DLD1 (cell line): ENCODE measurements around the gene VARS1.
"Not testable (repeated sequence)": the region's sequence is repeated elsewhere in the genome, so short reads cannot be mapped to it uniquely, and the experiment has no call there.

ENCODE experiments used
- in situ Hi-C: cut with HindIII; loops from 2 replicates; pipeline ENCODE4 v1.10.0; 2017; ENCODE audit warnings: low sequenced_read_pairs

The VARS1 gene

DNA sequence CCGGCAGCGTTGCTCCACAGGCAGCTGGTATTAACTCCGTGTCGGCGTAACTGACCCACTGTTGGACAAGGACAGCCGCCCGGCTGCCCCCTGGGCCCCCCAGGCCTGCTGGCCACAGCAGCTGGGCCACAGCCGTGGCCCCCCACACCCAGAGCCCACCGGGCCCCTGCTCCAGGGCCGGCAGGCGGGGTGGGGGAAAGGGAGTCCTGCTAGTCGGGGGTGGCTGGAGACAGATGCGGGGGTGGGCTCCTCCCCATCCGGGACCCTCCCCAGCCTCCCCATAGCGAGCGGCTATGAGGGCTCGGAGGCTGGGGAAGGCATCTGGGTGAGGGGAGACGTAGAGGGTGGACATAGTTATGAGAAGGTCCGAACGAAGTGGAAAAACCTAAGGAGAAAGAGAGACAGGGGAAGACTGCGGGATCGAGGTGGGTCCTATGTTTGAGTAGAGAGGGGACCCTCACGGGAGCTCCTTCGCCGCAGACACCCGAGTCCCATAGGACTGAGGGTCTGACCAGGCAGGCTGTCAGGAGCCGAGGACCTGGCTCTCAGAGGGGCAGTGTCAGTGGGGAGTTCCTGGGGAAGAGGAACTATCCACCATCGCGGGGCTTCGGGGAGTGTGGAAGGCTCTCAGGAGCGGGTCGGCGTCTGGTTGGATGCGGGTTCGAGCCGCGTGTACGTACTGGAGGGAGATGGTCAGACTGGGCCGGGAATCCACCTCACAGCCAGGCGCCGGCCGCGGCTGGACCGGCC lies 511 bp downstream of the VARS1 start:
- in situ Hi-C loops, result no loop called here

GRCh38 chr6:31794294-31794865 lies 1.2 kb downstream of the VARS1 start:
- in situ Hi-C loops, result no loop called here

- in situ Hi-C loops, result not testable (repeated sequence)
Observed at GRCh38 chr6:31793927-31794245, 1.7 kb downstream of the VARS1 start.

DNA sequence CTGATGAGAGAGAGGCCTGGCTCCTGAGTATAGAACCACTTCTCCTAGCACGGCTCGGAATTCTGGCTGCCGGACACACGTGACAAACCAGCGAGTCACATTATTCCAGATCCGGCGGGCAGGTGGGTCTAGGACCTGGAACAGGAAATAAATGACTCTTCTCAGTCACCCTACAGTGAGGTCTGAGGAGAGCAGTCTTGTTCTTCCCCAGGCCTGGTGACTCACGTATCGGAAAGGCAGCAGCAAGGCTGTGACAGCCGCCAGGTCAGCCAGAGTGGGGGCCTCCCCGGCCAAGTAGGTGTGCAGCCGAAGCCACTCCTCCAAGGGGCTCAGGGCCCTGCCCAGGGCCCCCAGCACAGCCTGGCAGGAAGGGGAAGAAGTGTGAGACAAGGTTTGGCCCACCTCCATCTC lies 2.8 kb downstream of the VARS1 start:
- in situ Hi-C loops, result no loop called here

- in situ Hi-C loops, result no loop called here
Observed at GRCh38 chr6:31792090-31792374, 3.5 kb downstream of the VARS1 start.

DNA sequence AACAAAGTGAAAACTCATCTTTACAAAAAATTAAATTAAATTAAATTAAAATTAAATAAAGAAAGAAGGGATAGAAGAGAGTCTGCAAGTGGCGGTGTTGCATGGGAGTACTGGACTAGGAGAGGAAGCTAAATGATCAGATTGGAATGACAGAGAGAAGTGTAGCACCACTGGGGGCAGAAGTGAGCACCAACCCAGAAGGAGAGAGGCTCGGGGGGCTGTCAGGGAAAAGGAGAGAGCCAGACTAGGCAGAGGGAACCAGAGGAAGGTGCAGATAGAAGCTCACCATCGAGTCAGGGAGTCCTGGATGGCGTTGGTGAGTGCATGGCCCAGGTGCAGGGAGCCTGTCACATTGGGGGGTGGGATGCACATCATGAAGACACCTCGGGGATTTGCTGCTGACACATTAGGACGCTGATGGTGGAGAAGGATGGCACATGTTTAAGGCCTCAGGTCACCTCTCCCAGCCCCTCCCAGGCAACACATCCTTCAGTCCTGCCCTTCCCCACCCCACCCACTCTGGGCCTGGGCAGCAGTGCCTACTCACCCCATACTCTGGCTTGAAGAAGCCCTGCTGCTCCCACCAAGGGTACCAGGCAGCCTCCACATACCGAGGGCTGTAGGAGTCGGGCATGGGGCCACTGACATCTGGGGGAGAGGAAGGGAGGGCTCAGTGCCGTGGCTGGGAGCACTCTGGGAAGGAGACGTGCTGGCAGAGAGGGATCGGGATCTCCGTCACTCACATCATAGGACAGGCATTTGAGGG lies 4.0 kb downstream of the VARS1 start:
- in situ Hi-C loops, result no loop called here

DNA sequence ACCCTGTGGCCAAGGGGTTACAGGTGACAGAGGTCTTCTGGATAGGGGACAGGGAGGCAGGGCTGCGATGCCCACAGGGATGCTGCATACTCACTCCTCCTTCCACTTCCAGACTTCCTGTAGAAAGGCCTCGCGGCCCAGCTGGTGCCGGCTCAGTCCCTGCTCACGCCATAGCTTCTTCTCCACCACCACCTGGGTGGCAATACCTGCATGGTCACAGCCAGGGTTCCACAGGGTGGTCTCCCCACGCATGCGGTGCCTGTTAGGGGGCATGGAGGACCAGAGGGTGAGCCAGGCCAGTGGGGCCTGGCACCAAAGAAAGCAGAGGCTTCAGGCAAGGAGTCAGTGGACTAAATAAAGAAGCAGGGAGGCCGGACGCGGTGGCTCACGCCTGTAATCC lies 10.1 kb downstream of the VARS1 start:
- in situ Hi-C loops, result no loop called here

- in situ Hi-C loops, result no loop called here
Observed at GRCh38 chr6:31784098-31784925, 11.2 kb downstream of the VARS1 start.

DNA sequence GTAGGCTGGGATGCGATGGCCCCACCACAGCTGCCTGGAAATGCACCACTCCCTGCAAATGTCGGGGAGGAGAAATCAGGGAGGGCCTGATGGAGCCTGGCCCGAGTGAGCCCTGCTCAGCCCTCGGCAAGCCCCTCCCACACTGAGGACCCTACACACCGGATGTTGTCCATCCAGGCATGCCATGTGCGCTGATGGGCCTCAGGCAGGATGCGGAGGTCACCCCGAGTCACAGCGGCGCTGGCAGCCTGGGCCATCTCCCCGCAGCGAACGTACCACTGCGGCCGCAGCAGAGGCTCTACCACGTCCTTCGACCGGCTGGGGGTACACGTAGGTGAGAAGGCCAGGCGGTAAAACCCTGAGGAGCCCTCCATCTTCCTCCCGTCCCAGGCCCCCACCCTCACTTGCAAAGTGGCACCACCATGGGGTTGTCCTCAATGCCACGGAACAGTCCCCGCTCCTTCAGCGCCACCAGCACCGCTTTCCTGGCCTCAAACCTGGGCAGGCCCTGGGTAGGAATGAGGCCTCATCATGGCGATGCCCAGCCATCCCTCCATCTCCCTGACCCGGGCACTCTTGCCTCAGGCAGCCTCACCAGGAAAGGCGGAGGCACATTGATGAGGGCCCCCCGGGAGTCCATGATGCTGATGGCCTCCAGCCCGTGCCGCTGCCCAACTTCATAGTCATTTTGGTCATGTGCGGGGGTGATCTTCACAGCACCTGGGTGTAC lies 13.3 kb downstream of the VARS1 start:
- in situ Hi-C loops, result no loop called here

GRCh38 chr6:31781244-31782125 lies 14.1 kb downstream of the VARS1 start:
- in situ Hi-C loops, result no loop called here

GRCh38 chr6:31780507-31781243 lies 14.9 kb downstream of the VARS1 start:
- in situ Hi-C loops, result no loop called here

- in situ Hi-C loops, result no loop called here
Observed at GRCh38 chr6:31779908-31780307, 15.6 kb downstream of the VARS1 start.

- in situ Hi-C loops, result no loop called here
Observed at GRCh38 chr6:31778999-31779885, 16.3 kb downstream of the VARS1 start.

- in situ Hi-C loops, result no loop called here
Observed at GRCh38 chr6:31778193-31778592, 17.4 kb downstream of the VARS1 start.

DNA sequence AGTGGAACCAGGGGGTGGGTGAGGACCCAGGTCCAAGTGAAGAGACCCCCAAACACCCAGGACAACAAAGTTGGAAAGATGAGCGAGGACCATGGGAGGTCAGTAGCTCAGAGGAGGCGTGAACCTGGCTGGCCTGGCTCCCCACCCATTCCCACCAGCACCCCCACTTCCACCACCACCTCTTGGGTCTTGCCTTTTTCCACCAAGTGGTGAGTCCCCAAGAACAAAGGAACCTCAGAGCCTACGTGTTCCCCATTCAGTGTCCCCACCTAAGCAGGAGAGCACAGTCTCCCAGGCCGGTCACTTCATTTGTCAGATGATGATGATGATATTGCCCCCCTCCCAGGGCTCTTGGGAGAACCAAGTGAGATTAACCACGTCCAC lies 17.9 kb downstream of the VARS1 start:
- in situ Hi-C loops, result no loop called here

GRCh38 chr6:31776989-31777666 lies 18.4 kb downstream of the VARS1 start, which contains the start of gene VWA7:
Gene VWA7, minus strand, starts transcription at chr6:31777328. Its CDS starts 549 bp downstream, at chr6:31776779.
- in situ Hi-C loops, result no loop called here

- in situ Hi-C loops, result no loop called here
Observed at GRCh38 chr6:31776485-31776988, 19.0 kb downstream of the VARS1 start.
